GM18870 (cell line): ENCODE results near the gene NEFH.
"Not testable (repeated sequence)": the region's sequence is repeated elsewhere in the genome, so short reads cannot be mapped to it uniquely, and the experiment has no call there.

Experiments used
- ATAC-seq: cut with Tn5 transposase; IDR thresholded peaks from one replicate; pipeline ENCODE4 v1.9.1; 2021; ENCODE audit warnings: moderate library complexity; ENCODE audit not compliant: unreplicated experiment

The NEFH gene, protein sequence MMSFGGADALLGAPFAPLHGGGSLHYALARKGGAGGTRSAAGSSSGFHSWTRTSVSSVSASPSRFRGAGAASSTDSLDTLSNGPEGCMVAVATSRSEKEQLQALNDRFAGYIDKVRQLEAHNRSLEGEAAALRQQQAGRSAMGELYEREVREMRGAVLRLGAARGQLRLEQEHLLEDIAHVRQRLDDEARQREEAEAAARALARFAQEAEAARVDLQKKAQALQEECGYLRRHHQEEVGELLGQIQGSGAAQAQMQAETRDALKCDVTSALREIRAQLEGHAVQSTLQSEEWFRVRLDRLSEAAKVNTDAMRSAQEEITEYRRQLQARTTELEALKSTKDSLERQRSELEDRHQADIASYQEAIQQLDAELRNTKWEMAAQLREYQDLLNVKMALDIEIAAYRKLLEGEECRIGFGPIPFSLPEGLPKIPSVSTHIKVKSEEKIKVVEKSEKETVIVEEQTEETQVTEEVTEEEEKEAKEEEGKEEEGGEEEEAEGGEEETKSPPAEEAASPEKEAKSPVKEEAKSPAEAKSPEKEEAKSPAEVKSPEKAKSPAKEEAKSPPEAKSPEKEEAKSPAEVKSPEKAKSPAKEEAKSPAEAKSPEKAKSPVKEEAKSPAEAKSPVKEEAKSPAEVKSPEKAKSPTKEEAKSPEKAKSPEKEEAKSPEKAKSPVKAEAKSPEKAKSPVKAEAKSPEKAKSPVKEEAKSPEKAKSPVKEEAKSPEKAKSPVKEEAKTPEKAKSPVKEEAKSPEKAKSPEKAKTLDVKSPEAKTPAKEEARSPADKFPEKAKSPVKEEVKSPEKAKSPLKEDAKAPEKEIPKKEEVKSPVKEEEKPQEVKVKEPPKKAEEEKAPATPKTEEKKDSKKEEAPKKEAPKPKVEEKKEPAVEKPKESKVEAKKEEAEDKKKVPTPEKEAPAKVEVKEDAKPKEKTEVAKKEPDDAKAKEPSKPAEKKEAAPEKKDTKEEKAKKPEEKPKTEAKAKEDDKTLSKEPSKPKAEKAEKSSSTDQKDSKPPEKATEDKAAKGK

GRCh38 chr22:29479417-29480261, at the start of gene NEFH:
TSS of gene NEFH (plus strand) at chr22:29480218. CDS start at chr22:29480263, 45 bp downstream.
- ATAC-seq = no peak

DNA sequence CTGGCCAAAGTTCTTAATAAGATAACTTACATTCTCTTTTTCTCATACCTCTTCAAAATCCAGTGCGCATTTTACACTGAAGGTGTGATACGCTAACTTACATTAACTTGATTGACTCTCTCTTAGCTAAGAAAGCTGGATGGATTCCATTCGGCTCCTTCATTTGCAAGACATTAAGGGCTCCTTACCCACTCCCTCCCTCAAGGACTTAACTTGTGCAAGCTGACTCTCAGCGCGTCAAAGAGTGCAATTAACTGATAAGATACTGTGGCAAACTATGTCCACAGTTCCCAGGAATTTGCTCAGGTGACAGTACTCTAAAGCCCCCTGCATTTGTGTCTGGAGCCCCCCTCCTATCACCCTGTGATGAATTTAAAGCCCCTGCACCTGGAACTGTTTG, 48.0 kb upstream of the NEFH start:
- no peak for ATAC-seq

- no peak for ATAC-seq
Observed at GRCh38 chr22:29433856-29434255, 46.2 kb upstream of the NEFH start.

- no peak for ATAC-seq
Observed at GRCh38 chr22:29434288-29434687, 45.7 kb upstream of the NEFH start.

GRCh38 chr22:29435236-29436136, 44.5 kb upstream of the NEFH start:
- no peak for ATAC-seq

DNA sequence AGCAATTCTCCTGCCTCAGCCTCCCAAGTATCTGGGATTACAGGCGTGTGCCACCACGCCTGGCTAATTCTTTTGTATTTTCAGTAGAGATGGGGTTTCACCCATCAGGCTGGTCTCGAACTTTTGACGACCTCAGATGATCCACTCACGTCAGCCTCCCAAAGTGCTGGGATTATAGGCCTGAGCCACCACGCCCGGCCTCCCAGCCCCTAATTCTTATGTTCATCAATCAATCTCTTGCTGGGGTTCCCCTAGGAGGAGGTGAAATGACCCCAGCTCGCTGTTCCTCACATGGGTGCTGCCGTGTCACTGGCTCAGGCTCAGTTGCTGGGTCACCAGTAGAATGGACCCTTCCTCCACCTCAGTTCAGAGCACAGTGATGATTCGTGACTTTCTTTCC, 41.7 kb upstream of the NEFH start, which contains the start of gene RFPL1:
Gene RFPL1 (plus strand): TSS at position 301 of the 400 bp plus-strand sequence.
- ATAC-seq = not testable (repeated sequence)

GRCh38 chr22:29442976-29443375, 37.0 kb upstream of the NEFH start:
- ATAC-seq = no peak

GRCh38 chr22:29443452-29443851, 36.6 kb upstream of the NEFH start:
- no peak for ATAC-seq

DNA sequence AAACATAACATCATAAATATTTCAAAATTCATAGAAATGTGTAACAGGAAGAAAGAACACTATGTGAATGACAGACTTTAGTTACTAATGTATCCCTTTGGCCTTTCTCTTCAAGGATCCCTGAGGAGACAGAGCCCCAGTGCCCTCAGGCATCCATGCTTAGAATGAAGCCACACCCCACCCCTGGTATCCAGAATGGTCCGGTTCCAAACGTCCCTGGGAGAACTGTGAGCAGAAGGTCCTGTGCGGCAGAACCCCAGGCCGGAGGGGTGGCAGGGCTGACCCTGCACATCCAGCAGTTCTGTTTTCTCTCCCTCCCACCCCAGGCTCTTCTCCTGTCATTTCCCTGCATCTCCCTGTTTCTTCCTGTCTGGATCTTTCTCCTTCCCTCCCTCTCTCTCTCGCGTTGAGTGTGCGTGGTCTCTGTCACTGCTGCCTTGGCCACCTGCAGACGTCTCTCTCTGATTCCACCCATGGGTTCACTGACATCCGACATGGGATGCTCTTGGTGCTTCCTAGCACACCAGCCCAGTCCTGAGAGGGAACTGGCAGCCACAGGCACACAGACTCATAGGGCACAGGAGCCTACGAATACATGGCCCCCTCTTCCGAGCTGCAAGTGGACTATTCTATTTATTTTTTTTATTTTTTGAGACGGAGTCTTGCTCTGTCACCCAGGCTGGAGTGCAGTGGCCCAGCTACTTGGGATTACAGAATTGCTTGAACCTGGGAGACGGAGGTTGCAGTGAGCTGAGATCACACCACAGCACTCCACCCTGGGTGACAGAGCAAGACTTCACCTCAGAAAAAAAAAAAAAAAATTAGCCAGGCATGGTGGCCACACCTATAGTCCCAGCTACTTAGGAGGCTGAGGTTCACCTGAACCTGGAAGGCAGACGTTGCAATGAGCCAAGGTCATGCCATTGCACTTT, 35.9 kb upstream of the NEFH start:
- ATAC-seq = no peak

GRCh38 chr22:29445508-29445907, 34.5 kb upstream of the NEFH start:
- no peak for ATAC-seq

- no peak for ATAC-seq
Observed at GRCh38 chr22:29447906-29448305, 32.1 kb upstream of the NEFH start.

DNA sequence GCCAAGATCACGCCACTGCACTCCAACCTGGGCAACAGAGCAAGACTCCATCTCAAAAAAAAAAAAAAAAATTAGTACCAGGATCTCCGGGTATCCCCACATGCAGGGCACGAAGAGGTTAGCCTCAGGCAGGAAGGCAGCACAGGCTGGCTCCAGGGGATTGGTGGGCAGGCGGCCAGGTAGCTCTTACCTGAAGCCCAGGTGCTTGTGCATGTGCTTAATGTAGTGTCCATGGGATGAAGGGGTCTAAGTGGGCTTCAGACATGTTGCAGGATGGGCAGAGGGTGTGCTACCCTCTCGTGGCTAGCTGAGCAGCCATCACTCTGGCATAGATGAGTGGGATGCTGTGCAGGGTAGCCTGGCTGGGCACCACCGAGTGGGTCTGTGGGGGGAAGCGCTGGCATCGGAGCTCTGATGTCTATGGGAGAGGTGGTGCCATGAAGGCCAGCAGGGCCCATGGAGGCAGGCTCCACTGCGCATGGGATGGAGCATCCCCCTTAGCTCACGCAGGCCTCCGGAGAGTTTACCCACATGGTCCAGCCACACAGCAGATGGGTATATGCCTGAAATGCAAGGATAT, 30.6 kb upstream of the NEFH start:
- no peak for ATAC-seq

DNA sequence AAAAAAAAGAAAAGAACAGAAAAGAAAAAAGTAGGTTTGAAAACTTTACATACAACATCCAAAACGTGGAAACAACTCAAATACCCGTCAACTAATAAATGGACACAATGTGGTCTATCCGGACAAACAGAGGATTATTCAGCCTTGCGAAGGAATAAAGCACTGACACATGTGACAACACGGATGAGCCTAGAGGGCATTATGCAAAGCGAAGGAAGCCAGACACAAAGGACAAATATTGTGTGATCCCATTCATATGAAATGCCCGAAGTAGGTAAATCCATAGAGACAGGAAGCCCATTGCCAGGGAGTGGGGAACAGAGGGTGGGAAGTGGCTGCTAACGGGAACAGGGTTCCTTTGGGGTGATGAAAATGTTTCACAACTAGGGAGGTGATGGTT, 29.8 kb upstream of the NEFH start:
- ATAC-seq = no peak

DNA sequence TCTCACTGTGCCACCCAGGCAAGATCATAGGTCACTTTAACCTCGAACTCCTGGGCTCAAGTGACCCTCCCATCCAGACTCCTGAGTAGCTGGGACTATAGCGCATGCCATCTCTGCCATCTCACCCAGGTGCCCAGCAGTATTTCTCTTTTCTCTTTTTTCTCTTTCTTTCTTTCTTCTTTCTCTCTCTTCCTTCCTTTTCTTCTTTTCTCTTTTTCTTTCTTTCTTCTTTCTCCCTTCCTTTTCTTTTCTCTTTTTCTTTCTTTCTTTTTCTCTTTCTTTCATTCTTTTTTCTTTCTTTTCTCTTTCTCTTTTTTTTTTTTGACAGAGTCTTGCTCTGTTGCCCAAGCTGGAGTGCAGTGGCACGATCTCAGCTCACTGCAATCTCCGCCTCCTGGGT, 28.2 kb upstream of the NEFH start:
- ATAC-seq = no peak

GRCh38 chr22:29454276-29454675, 25.7 kb upstream of the NEFH start:
- no peak for ATAC-seq

DNA sequence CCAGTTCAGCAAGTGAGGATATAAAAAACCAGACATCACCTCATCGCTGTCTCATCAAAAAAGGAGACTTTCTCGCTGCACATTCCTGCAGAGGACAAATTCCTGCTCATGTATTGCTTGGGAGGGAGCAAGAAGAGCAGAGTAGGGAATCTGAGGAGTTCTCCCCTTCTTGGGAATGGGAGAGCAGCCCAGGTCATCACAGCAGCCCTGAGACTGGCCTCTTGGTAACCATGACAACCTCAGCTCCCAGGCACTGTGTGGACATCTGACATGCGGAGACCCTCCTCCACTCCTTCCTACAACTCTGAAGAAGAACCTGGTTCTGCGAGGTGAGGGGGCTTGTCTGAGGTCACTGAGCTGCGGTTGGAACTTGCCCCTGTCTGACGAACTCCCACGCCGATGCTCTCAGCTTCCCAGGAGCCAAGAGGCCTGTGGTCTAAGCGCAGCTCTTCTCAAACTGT, 23.8 kb upstream of the NEFH start:
- ATAC-seq = no peak

- ATAC-seq = no peak
Observed at GRCh38 chr22:29457730-29458129, 22.3 kb upstream of the NEFH start.

GRCh38 chr22:29458551-29458950, 21.5 kb upstream of the NEFH start:
- ATAC-seq = no peak
